Measurements from ENCODE around the gene TMEM97. TPM values are rescaled to one million over a fixed set of nuclear protein-coding genes. Genes with fewer than 3 reads are reported as not detected.

Gene TMEM97
- total RNA-seq, 2 donors from 2014 or later, result 72.1 to 80.7 TPM

DNA sequence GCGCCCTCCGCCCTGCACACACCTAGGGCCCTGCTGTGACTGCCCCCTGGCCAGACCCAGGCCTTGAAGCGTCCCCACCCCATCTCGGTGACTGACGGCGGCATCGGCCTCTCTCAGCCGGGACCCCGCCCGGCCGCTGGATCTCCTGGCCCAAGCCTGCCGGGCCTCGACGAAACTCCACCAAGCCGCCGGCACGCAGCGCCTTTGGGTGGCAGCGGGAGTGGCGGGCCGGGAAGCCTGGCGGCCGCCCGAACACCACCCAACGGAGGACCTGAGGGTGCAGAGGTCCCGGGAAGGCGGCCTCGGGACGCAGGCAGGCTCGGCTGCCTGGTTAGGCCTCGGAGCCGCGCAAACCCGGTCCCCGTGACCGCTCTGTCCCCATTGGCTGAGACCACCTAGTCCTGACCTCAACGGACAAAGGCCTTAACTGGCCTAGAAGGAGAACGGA lies 12.0 kb upstream of the TMEM97 start:
- H3K4me3 ChIP-seq (ENCODE audit: low read length), result no peak overlapping the region
- TF ChIP-seq, protein P1, sequence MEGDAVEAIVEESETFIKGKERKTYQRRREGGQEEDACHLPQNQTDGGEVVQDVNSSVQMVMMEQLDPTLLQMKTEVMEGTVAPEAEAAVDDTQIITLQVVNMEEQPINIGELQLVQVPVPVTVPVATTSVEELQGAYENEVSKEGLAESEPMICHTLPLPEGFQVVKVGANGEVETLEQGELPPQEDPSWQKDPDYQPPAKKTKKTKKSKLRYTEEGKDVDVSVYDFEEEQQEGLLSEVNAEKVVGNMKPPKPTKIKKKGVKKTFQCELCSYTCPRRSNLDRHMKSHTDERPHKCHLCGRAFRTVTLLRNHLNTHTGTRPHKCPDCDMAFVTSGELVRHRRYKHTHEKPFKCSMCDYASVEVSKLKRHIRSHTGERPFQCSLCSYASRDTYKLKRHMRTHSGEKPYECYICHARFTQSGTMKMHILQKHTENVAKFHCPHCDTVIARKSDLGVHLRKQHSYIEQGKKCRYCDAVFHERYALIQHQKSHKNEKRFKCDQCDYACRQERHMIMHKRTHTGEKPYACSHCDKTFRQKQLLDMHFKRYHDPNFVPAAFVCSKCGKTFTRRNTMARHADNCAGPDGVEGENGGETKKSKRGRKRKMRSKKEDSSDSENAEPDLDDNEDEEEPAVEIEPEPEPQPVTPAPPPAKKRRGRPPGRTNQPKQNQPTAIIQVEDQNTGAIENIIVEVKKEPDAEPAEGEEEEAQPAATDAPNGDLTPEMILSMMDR (conservative IDR thresholded peaks at IDR 0.05), result no peak
- H3K27me3 Mint-ChIP-seq (ENCODE audit: insufficient read depth), result peaks cover 7% of the 10 kb centered on the region
- no peak overlapping the region for H3K27ac ChIP-seq (ENCODE audit: low read depth, low read length)
- no peak overlapping the region for H3K27ac Mint-ChIP-seq
- DNase-seq, result peak; percentile 88
- H3K9ac ChIP-seq (ENCODE audit: extremely low read depth, low read length, poor library complexity, severe bottlenecking), result no peak overlapping the region
- H3K36me3 Mint-ChIP-seq (ENCODE audit: low read depth), result no peaks in the 10 kb centered on the region
- H3K9me3 ChIP-seq (ENCODE audit: control insufficient read depth, low read length), result no peaks in the 10 kb centered on the region
- no peaks in the 10 kb centered on the region for H3K4me1 Mint-ChIP-seq
- WGBS, 2 experiments (ENCODE audit: insufficient coverage in 1 of 2, insufficient read length in 1 of 2), result 95% methylated on average over 29 to 37 of the region's 38 CpGs
- no peaks in the 10 kb centered on the region for H3K27me3 ChIP-seq (ENCODE audit: control insufficient read depth, insufficient read depth, low read length, poor library complexity, severe bottlenecking)
- H3K36me3 ChIP-seq (ENCODE audit: control insufficient read depth, insufficient read depth, low read length), result no peaks in the 10 kb centered on the region
- no peaks in the 10 kb centered on the region for H3K9me3 Mint-ChIP-seq
- H3K4me1 ChIP-seq (ENCODE audit: control insufficient read depth, insufficient read depth, low read length), result no peaks in the 10 kb centered on the region
- no peak overlapping the region for H3K4me3 Mint-ChIP-seq

DNA sequence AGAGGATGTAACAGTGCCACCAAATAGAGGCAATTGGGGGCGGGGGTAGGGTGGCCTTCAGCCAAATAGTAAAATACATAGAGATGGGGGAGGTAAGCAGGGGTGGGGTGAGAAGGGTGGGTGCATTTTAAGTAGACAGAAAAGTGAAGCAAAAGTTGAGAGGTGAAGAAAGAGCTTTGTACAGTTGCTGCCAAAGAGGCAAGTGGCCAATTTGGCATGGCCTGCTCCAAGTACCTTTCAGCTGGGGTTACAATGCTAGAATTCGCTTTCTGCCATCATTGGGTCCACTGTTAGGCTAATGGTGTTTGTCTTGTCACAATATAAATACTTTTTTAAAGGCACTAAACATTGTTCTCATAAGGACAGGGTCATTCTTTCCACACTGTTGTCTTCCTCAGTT lies 5.2 kb upstream of the TMEM97 start:
- Mint-ChIP-seq H3K9me3 (no peaks in the 10 kb centered on the region), H3K4me3 (no peak overlapping the region), H3K4me1 (peaks cover 17% of the 10 kb centered on the region), H3K27ac (no peak overlapping the region), H3K27me3 (ENCODE audit: insufficient read depth) (peaks cover 15% of the 10 kb centered on the region), H3K36me3 (ENCODE audit: low read depth) (no peaks in the 10 kb centered on the region)
- no peaks in the 10 kb centered on the region for H3K9me3 ChIP-seq (ENCODE audit: control insufficient read depth, low read length)
- DNase-seq, result no peak
- H3K27me3 ChIP-seq (ENCODE audit: control insufficient read depth, insufficient read depth, low read length, poor library complexity, severe bottlenecking), result peaks cover 5% of the 10 kb centered on the region
- H3K4me1 ChIP-seq (ENCODE audit: control insufficient read depth, insufficient read depth, low read length), result no peaks in the 10 kb centered on the region
- no peaks in the 10 kb centered on the region for H3K36me3 ChIP-seq (ENCODE audit: control insufficient read depth, insufficient read depth, low read length)
- H3K4me3 ChIP-seq (ENCODE audit: low read length), result no peak overlapping the region
- no peak overlapping the region for H3K27ac ChIP-seq (ENCODE audit: low read depth, low read length)
- WGBS, 2 experiments (ENCODE audit: insufficient coverage in 1 of 2, insufficient read length in 1 of 2), result 80 to 91% methylated on average over 1 to 2 of the region's 2 CpGs
- H3K9ac ChIP-seq (ENCODE audit: extremely low read depth, low read length, poor library complexity, severe bottlenecking), result no peak overlapping the region
- TF ChIP-seq, protein P1 (conservative IDR thresholded peaks at IDR 0.05), result no peak

DNA sequence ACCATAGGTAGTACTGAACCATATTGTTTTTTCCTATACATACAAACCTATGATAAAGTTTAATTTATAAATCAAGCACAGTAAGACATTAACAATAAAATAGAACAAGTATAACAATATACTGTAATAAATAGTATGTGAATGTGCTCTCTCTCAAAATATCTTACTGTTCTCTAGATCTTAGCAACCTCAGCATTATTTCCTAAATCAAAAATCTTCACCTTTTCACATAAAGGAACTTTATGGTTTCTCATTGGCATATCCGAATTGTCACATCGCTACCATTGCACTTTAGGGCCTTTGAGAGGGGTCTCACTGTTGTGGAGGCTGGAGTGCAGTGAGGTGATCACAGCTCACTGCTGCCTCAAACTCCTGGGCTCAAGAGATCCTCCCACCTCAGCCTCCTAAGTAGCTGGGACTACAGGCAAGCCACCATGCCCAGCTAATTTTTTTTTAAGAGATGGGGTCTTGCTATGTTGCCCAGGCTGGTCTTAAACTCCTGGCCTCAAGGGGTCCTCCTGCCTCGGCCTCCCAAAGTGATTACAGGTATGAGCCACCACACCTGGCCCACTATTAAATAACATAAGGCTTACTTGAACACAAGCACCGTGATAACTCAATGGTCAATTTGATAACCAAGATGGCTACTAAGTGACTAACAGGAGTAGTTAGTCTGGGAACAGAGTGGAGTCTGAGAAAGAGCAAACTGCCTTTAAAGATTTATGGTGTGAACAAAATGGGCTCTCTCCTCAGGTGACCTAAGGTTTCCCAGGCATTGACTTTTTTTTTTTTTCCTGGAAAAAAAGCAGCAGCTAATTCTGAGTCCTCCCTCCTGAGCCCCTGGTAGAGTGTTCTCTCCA lies 2.9 kb upstream of the TMEM97 start:
- peaks cover 5% of the 10 kb centered on the region for H3K27me3 ChIP-seq (ENCODE audit: control insufficient read depth, insufficient read depth, low read length, poor library complexity, severe bottlenecking)
- no peaks in the 10 kb centered on the region for H3K4me1 ChIP-seq (ENCODE audit: control insufficient read depth, insufficient read depth, low read length)
- no peaks in the 10 kb centered on the region for H3K9me3 ChIP-seq (ENCODE audit: control insufficient read depth, low read length)
- H3K36me3 ChIP-seq (ENCODE audit: control insufficient read depth, insufficient read depth, low read length), result no peaks in the 10 kb centered on the region
- Mint-ChIP-seq H3K4me1 (peaks cover 30% of the 10 kb centered on the region), H3K4me3 (no peak overlapping the region), H3K27me3 (ENCODE audit: insufficient read depth) (peaks cover 15% of the 10 kb centered on the region), H3K9me3 (no peaks in the 10 kb centered on the region), H3K36me3 (ENCODE audit: low read depth) (peaks cover 7% of the 10 kb centered on the region), H3K27ac (no peak overlapping the region)
- TF ChIP-seq, protein P1 (conservative IDR thresholded peaks at IDR 0.05), result no peak
- no peak for DNase-seq
- no peak overlapping the region for H3K4me3 ChIP-seq (ENCODE audit: low read length)
- no peak overlapping the region for H3K9ac ChIP-seq (ENCODE audit: extremely low read depth, low read length, poor library complexity, severe bottlenecking)
- WGBS, 2 experiments (ENCODE audit: insufficient coverage in 1 of 2, insufficient read length in 1 of 2), result 94 to 95% methylated on average over 3 to 4 of the region's 4 CpGs
- no peak overlapping the region for H3K27ac ChIP-seq (ENCODE audit: low read depth, low read length)
